Mesendoderm (in vitro differentiated cells): ENCODE data around the gene PDGFB.

Source experiments
- DNase-seq: peaks from one replicate; pipeline ENCODE4 v3.0.0; 2013
- H2AK5ac ChIP-seq: 2 replicates; pipeline ENCODE4 v1.6.1; 2013; ENCODE audit warnings: low read length, inconsistent platforms
- H2BK120ac ChIP-seq: 2 replicates; pipeline ENCODE4 v1.6.1; 2013; ENCODE audit warnings: low read depth, mild to moderate bottlenecking, low read length, moderate library complexity, mixed read lengths
- H2BK15ac ChIP-seq: replicated peaks from 2 replicates; pipeline ENCODE4 v1.6.1; 2013; ENCODE audit warnings: low read depth, mild to moderate bottlenecking, moderate library complexity
- H2BK5ac ChIP-seq: 2 replicates; pipeline ENCODE4 v1.6.1; 2013; ENCODE audit warnings: low read length, inconsistent platforms
- H3K18ac ChIP-seq: 2 replicates; pipeline ENCODE4 v1.6.1; 2013; ENCODE audit warnings: mild to moderate bottlenecking, low read length, mixed read lengths
- H3K23ac ChIP-seq: one replicate; pipeline ENCODE4 v1.6.1; 2013; ENCODE audit warnings: low read length
- H3K27ac ChIP-seq: 2 replicates; pipeline ENCODE4 v1.5.1; 2013; ENCODE audit warnings: low read depth, mild to moderate bottlenecking, inconsistent platforms, low read length, moderate library complexity
- H3K27me3 ChIP-seq: 2 replicates; pipeline ENCODE4 v1.6.1; 2013; ENCODE audit warnings: low read length, control low read depth, mild to moderate bottlenecking, inconsistent platforms; ENCODE audit not compliant: insufficient read depth, poor library complexity
- H3K36me3 ChIP-seq: 2 replicates; pipeline ENCODE4 v1.6.1; 2013; ENCODE audit warnings: low read length, inconsistent platforms; ENCODE audit not compliant: control insufficient read depth, insufficient read depth
- H3K4ac ChIP-seq: one replicate; pipeline ENCODE4 v1.6.1; 2013; ENCODE audit warnings: low read depth, mild to moderate bottlenecking, low read length, moderate library complexity
- H3K4me1 ChIP-seq: 2 replicates; pipeline ENCODE4 v1.6.1; 2013; ENCODE audit warnings: low read depth, low read length, inconsistent platforms; ENCODE audit not compliant: control insufficient read depth
- H3K4me2 ChIP-seq: 2 replicates; pipeline ENCODE4 v1.6.1; 2013; ENCODE audit warnings: low read length
- H3K4me3 ChIP-seq: 2 replicates; pipeline ENCODE4 v1.5.1; 2013; ENCODE audit warnings: mild to moderate bottlenecking, low read length
- H3K56ac ChIP-seq: one replicate; pipeline ENCODE4 v1.6.1; 2013; ENCODE audit warnings: low read length
- H3K79me1 ChIP-seq: 2 replicates; pipeline ENCODE4 v1.6.1; 2013; ENCODE audit warnings: low read length, inconsistent platforms
- H3K79me2 ChIP-seq: 2 replicates; pipeline ENCODE4 v1.6.1; 2013; ENCODE audit warnings: mild to moderate bottlenecking, low read length; ENCODE audit not compliant: control insufficient read depth, insufficient read depth
- H3K9ac ChIP-seq: 2 replicates; pipeline ENCODE4 v1.6.1; 2013; ENCODE audit warnings: low read length, inconsistent platforms
- H4K5ac ChIP-seq: one replicate; pipeline ENCODE4 v1.6.1; 2013; ENCODE audit warnings: low read length
- H4K8ac ChIP-seq: one replicate; pipeline ENCODE4 v1.6.1; 2013; ENCODE audit warnings: low read depth, mild to moderate bottlenecking, control low read depth, low read length, moderate library complexity
- WGBS: extraction: QIAGEN DNeasy Blood & Tissue Kit; methylation state at CpG from one replicate; pipeline ENCODE4 v1.1.7; 2013; ENCODE audit warnings: low lambda C conversion rate, missing lambda C conversion rate; ENCODE audit not compliant: insufficient coverage; ENCODE audit errors: extremely low coverage; 5-methylcytosine and 5-hydroxymethylcytosine counted together

Gene PDGFB

DNA sequence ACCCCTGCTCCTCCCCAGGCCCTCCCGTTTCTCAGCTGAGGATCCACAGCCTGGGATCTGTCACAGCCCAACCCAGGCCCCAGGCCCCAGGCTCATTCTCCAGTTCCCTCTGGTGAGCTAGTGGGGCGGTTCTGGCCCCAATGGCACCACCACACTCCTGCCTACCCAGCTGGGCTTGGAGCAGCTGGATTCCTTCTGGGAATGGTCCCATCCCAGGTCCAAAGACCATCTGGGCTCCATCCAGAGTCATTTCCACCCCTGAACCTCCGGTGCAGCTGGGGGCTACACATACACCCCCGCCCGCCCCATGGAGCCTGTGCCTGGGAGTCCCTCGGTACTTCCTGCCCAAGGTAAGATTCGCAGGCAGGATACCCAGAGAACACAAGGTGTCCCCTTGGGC is 35.5 kb upstream of the PDGFB start:
- Histone ChIP-seq H3K79me1 (no peaks in the 10 kb centered on the region), H2BK120ac (no peak overlapping the region), H3K4me3 (no peak overlapping the region), H3K4me1 (no peaks in the 10 kb centered on the region), H3K18ac (no peak overlapping the region), H3K56ac (peak overlapping the region; percentile 15), H4K5ac (no peak overlapping the region), H3K4ac (no peak overlapping the region), H3K27ac (no peak overlapping the region), H4K8ac (no peak overlapping the region), H3K27me3 (no peaks in the 10 kb centered on the region), H3K36me3 (no peaks in the 10 kb centered on the region), H3K4me2 (no peak overlapping the region), H2AK5ac (no peak overlapping the region), H3K79me2 (no peaks in the 10 kb centered on the region), H2BK5ac (no peak overlapping the region), H2BK15ac (no peak overlapping the region), H3K23ac (no peak overlapping the region), H3K9ac (no peak overlapping the region)
- WGBS, result no CpG with 5 or more reads among the region's 7 CpGs
- no peak for DNase-seq

DNA sequence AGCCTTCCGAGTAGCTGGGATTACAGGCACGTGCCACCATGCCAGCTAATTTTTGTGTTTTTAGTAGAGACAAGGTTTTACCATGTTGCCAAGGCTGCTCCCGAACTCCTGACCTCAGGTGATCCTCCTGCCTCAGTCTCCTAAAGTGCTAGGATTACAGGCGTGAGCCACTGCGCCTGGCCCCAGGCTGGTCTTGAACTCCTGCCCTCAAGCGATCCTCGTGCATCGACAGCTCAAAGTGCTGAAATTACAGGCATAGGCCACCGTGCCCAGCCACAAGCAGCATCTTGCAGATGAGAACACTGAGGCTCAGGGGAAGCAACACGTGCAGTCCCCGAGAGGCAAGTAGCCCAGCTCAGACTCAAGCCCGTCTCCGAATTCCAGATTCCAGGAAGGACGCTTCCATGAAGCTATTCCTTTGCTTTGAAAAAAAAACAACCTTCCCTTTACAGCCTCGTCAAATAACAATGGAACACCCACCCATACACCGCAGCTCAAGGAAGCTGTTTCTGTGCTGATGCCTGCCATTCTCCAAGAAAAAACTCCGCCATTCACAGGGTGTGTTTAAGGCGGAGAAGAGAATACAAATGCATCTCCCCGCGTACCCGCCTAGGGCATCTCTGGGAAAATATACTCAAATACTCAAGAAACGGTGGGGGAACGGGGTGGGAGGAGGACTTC is 34.5 kb upstream of the PDGFB start:
- H4K8ac ChIP-seq, result no peak overlapping the region
- H2BK5ac ChIP-seq, result no peak overlapping the region
- H2BK120ac ChIP-seq, result no peak overlapping the region
- WGBS, result no CpG with 5 or more reads among the region's 23 CpGs
- H3K79me2 ChIP-seq, result no peaks in the 10 kb centered on the region
- H3K9ac ChIP-seq, result no peak overlapping the region
- no peak overlapping the region for H3K18ac ChIP-seq
- no peaks in the 10 kb centered on the region for H3K36me3 ChIP-seq
- H3K27ac ChIP-seq, result no peak overlapping the region
- no peaks in the 10 kb centered on the region for H3K79me1 ChIP-seq
- no peak overlapping the region for H3K4ac ChIP-seq
- peak overlapping the region; percentile 49 for H3K56ac ChIP-seq
- no peak for DNase-seq
- H3K4me2 ChIP-seq, result no peak overlapping the region
- no peak overlapping the region for H2AK5ac ChIP-seq
- H3K4me1 ChIP-seq, result no peaks in the 10 kb centered on the region
- no peak overlapping the region for H3K4me3 ChIP-seq
- no peaks in the 10 kb centered on the region for H3K27me3 ChIP-seq
- no peak overlapping the region for H4K5ac ChIP-seq
- no peak overlapping the region for H2BK15ac ChIP-seq
- no peak overlapping the region for H3K23ac ChIP-seq

DNA sequence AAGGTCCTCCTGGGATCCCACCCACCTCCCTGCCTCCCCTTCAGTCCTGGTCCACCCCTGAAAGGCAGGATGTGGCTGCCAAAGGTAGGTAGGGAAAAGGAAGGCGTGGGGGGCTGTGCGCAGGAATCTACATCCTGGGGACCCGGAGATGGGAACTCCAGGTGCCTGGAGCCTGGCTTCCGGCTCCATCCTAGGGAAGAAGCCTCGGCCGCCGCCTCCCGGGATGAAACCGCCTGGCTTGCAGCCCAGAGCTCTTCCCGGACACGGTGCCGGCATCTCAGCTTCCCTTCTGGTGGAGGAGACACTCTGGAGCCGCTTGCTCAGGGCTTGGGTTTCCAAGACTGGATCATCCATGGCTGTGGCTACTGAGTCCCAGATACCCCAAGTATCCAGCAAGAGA is 33.3 kb upstream of the PDGFB start:
- no peak overlapping the region for H3K9ac ChIP-seq
- no peak overlapping the region for H2AK5ac ChIP-seq
- H3K4me2 ChIP-seq, result no peak overlapping the region
- no peak for DNase-seq
- no peak overlapping the region for H2BK120ac ChIP-seq
- H3K79me2 ChIP-seq, result no peaks in the 10 kb centered on the region
- H3K4me1 ChIP-seq, result no peaks in the 10 kb centered on the region
- H3K56ac ChIP-seq, result no peak overlapping the region
- H4K8ac ChIP-seq, result no peak overlapping the region
- H3K4ac ChIP-seq, result no peak overlapping the region
- no peak overlapping the region for H3K23ac ChIP-seq
- no peak overlapping the region for H2BK15ac ChIP-seq
- no peaks in the 10 kb centered on the region for H3K36me3 ChIP-seq
- no peak overlapping the region for H2BK5ac ChIP-seq
- no peaks in the 10 kb centered on the region for H3K27me3 ChIP-seq
- WGBS, result no CpG with 5 or more reads among the region's 13 CpGs
- no peak overlapping the region for H3K4me3 ChIP-seq
- no peak overlapping the region for H3K27ac ChIP-seq
- no peak overlapping the region for H3K18ac ChIP-seq
- no peaks in the 10 kb centered on the region for H3K79me1 ChIP-seq
- H4K5ac ChIP-seq, result no peak overlapping the region

DNA sequence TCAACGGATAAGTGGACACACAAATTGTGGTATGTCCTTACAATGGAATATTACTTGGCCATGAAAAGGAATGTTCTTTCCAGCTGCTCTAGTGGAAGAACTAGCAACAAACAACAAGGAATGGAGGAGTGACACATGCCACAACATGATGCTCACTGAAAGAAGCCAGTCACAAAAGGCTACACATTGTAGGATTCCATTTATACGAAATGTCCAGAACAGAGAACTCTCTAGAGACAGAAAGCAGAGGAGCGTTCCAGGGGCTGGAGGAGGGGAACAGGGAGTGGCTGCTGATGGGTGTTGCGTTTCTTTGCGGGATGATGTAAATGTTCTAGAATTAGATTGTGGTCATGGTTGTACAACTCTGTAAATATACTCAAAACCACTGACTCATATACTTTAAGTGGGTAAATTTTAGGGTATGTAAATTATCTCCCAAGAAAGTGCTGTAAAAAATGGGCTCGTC is 32.4 kb upstream of the PDGFB start:
- no peaks in the 10 kb centered on the region for H3K27me3 ChIP-seq
- H3K23ac ChIP-seq, result no peak overlapping the region
- H3K4me1 ChIP-seq, result no peaks in the 10 kb centered on the region
- H3K27ac ChIP-seq, result no peak overlapping the region
- H3K79me2 ChIP-seq, result no peaks in the 10 kb centered on the region
- no peak overlapping the region for H2AK5ac ChIP-seq
- WGBS, result no CpG with 5 or more reads among the region's 6 CpGs
- no peak overlapping the region for H2BK15ac ChIP-seq
- no peaks in the 10 kb centered on the region for H3K79me1 ChIP-seq
- DNase-seq, result no peak
- no peak overlapping the region for H2BK5ac ChIP-seq
- H3K4ac ChIP-seq, result no peak overlapping the region
- no peaks in the 10 kb centered on the region for H3K36me3 ChIP-seq
- H3K56ac ChIP-seq, result no peak overlapping the region
- no peak overlapping the region for H4K8ac ChIP-seq
- H3K9ac ChIP-seq, result no peak overlapping the region
- H3K18ac ChIP-seq, result no peak overlapping the region
- H3K4me3 ChIP-seq, result no peak overlapping the region
- H2BK120ac ChIP-seq, result no peak overlapping the region
- H4K5ac ChIP-seq, result no peak overlapping the region
- no peak overlapping the region for H3K4me2 ChIP-seq

DNA sequence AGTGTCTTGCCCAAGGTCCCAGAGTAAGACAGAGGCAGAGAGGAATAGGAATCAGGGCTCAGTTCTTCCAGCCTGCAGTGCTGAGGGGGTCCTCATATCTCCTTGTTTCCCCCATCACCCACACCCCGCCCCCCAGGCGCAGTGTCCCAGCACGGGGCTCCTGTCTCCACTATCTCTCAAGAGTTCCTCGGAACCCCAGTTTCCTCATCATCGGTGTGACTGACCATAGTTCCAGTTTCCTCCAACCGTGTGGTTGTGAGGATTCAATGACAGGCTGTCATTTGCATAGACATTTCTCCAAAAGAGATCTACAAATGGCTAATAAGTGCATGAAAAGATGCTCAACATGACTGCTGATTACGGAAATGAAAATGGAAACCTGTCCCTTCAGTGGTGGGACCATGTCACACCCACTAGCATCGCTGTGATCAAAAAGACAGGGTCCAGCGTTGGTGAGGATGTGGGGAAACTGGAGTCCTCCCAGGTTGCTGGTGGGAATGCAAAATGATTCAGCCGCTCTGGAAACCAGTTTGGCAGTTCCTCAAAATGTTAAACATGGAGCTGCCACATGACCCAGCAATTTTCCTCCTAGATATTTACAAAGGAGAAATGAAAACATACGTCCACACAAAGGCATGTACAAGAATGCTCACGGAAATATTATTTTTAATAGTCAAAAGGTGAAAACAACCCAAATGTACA is 31.8 kb upstream of the PDGFB start:
- Histone ChIP-seq H3K27ac (no peak overlapping the region), H3K9ac (no peak overlapping the region), H3K4ac (no peak overlapping the region), H3K79me1 (no peaks in the 10 kb centered on the region), H4K8ac (no peak overlapping the region), H3K23ac (no peak overlapping the region), H3K79me2 (no peaks in the 10 kb centered on the region), H3K27me3 (no peaks in the 10 kb centered on the region), H4K5ac (no peak overlapping the region), H3K36me3 (no peaks in the 10 kb centered on the region), H3K4me2 (no peak overlapping the region), H3K4me1 (no peaks in the 10 kb centered on the region), H2AK5ac (no peak overlapping the region), H3K18ac (no peak overlapping the region), H3K56ac (no peak overlapping the region), H2BK120ac (no peak overlapping the region), H2BK15ac (no peak overlapping the region), H3K4me3 (no peak overlapping the region), H2BK5ac (no peak overlapping the region)
- no peak for DNase-seq
- WGBS, result no CpG with 5 or more reads among the region's 12 CpGs
